ENCODE data around the gene CDK2.
"Not testable (repeated sequence)": the region's sequence is repeated elsewhere in the genome, so short reads cannot be mapped to it uniquely, and the experiment has no call there.

CDK2 gene

GRCh38 chr12:55985341-55985740 lies 18.7 kb downstream of the CDK2 start:
- Histone ChIP-seq H3K4me1 (ENCODE audit: control insufficient read depth in 2 of 2, insufficient read depth in 1 of 2, low read depth in 1 of 2, low read length in 2 of 2) (no peaks in the 10 kb centered on the region), H3K9ac (ENCODE audit: low read depth, low read length, poor library complexity) (no peak overlapping the region), H3K36me3 (replicated peaks in 1 of 2; ENCODE audit: control insufficient read depth in 2 of 2, insufficient read depth in 2 of 2, low read length in 2 of 2) (peaks cover 18 to 93% of the 10 kb centered on the region in 2 donors), H2BK12ac (ENCODE audit: low read length) (no peak overlapping the region), H3K14ac (ENCODE audit: low read length) (no peak overlapping the region), H3K9me3 (replicated peaks in 1 of 2; ENCODE audit: control insufficient read depth in 2 of 2, insufficient read depth in 1 of 2, low read depth in 1 of 2, low read length in 2 of 2) (no peaks in the 10 kb centered on the region), H3K18ac (ENCODE audit: low read length) (no peak overlapping the region), H3K79me1 (ENCODE audit: low read depth, low read length) (no peaks in the 10 kb centered on the region), H2BK15ac (ENCODE audit: low read length) (no peak overlapping the region), H2AK5ac (ENCODE audit: low read depth, low read length) (no peak overlapping the region), H3K27me3 (ENCODE audit: control insufficient read depth in 3 of 3, insufficient read depth in 3 of 3, low read depth in 1 of 3, low read length in 3 of 3) (no peaks in the 10 kb centered on the region), H4K8ac (ENCODE audit: low read depth, low read length) (no peak overlapping the region), H2BK120ac (ENCODE audit: low read depth, low read length) (no peak overlapping the region), H3K4me3 (ENCODE audit: low read length in 2 of 2) (no peak overlapping the region), H3K4ac (ENCODE audit: low read length) (no peak overlapping the region), H4K91ac (ENCODE audit: low read depth, low read length, poor library complexity) (no peak overlapping the region), H3K27ac (replicated peaks; ENCODE audit: low read length) (no peak overlapping the region), H2BK5ac (ENCODE audit: low read length) (no peak overlapping the region), H3K4me2 (ENCODE audit: insufficient read depth, low read length, poor library complexity, severe bottlenecking) (no peak overlapping the region), H3K23ac (ENCODE audit: low read depth, low read length, poor library complexity) (no peak overlapping the region), H2AFZ (ENCODE audit: low read length) (no peak overlapping the region)
- no CpG with 5 or more reads among the region's 4 CpGs for WGBS, 2 donors (ENCODE audit: extremely low coverage in 2 of 2, insufficient read length in 2 of 2, insufficient replicate concordance in 1 of 2)
- DNase-seq (ENCODE audit: low spot score): no peak

GRCh38 chr12:55985976-55986375 lies 19.3 kb downstream of the CDK2 start:
- DNase-seq (ENCODE audit: low spot score); H3K18ac ChIP-seq (ENCODE audit: low read length); H3K27me3 ChIP-seq (ENCODE audit: control insufficient read depth in 3 of 3, insufficient read depth in 3 of 3, low read depth in 1 of 3, low read length in 3 of 3); H3K9ac ChIP-seq (ENCODE audit: low read depth, low read length, poor library complexity); H2BK5ac ChIP-seq (ENCODE audit: low read length); H2BK120ac ChIP-seq (ENCODE audit: low read depth, low read length); H3K4ac ChIP-seq (ENCODE audit: low read length); H3K23ac ChIP-seq (ENCODE audit: low read depth, low read length, poor library complexity); H3K79me1 ChIP-seq (ENCODE audit: low read depth, low read length); H2AFZ ChIP-seq (ENCODE audit: low read length); H2BK12ac ChIP-seq (ENCODE audit: low read length); H2BK15ac ChIP-seq (ENCODE audit: low read length); H3K14ac ChIP-seq (ENCODE audit: low read length); H3K27ac ChIP-seq (replicated peaks; ENCODE audit: low read length); H2AK5ac ChIP-seq (ENCODE audit: low read depth, low read length); H3K9me3 ChIP-seq (replicated peaks in 1 of 2; ENCODE audit: control insufficient read depth in 2 of 2, insufficient read depth in 1 of 2, low read depth in 1 of 2, low read length in 2 of 2); H3K4me3 ChIP-seq (ENCODE audit: low read length in 2 of 2); H3K4me1 ChIP-seq (ENCODE audit: control insufficient read depth in 2 of 2, insufficient read depth in 1 of 2, low read depth in 1 of 2, low read length in 2 of 2); H4K8ac ChIP-seq (ENCODE audit: low read depth, low read length); H4K91ac ChIP-seq (ENCODE audit: low read depth, low read length, poor library complexity); H3K4me2 ChIP-seq (ENCODE audit: insufficient read depth, low read length, poor library complexity, severe bottlenecking): not testable (repeated sequence)
- no CpG with 5 or more reads among the region's 7 CpGs for WGBS, 2 donors (ENCODE audit: extremely low coverage in 2 of 2, insufficient read length in 2 of 2, insufficient replicate concordance in 1 of 2)
- peaks cover 21 to 93% of the 10 kb centered on the region in 2 donors for H3K36me3 ChIP-seq (replicated peaks in 1 of 2; ENCODE audit: control insufficient read depth in 2 of 2, insufficient read depth in 2 of 2, low read length in 2 of 2)

DNA sequence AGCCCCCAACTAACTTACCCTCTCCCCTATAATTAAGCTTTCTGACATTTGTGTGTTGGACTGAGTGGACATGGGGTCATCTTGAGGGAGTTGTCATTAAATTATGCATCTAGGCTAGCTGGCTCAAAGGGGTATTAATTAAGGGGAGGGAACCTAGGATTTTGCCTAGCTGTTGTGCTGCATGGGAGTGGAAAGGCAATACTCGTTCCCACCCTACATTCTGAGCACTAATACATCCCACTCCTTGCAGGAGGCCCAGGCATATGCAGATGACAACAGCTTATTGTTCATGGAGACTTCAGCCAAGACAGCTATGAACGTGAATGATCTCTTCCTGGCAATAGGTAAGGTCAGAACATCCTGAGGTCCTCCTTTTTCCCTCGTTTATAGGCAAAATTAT lies 24.5 kb downstream of the CDK2 start:
- Histone ChIP-seq H4K8ac (ENCODE audit: low read depth, low read length) (no peak overlapping the region), H3K18ac (ENCODE audit: low read length) (no peak overlapping the region), H4K91ac (ENCODE audit: low read depth, low read length, poor library complexity) (no peak overlapping the region), H3K4me3 (ENCODE audit: low read length in 2 of 2) (no peak overlapping the region), H3K14ac (ENCODE audit: low read length) (no peak overlapping the region), H3K23ac (ENCODE audit: low read depth, low read length, poor library complexity) (no peak overlapping the region), H3K27me3 (ENCODE audit: control insufficient read depth in 3 of 3, insufficient read depth in 3 of 3, low read depth in 1 of 3, low read length in 3 of 3) (no peaks in the 10 kb centered on the region), H3K9me3 (replicated peaks in 1 of 2; ENCODE audit: control insufficient read depth in 2 of 2, insufficient read depth in 1 of 2, low read depth in 1 of 2, low read length in 2 of 2) (no peaks in the 10 kb centered on the region), H3K79me1 (ENCODE audit: low read depth, low read length) (no peaks in the 10 kb centered on the region), H2BK15ac (ENCODE audit: low read length) (no peak overlapping the region), H2AFZ (ENCODE audit: low read length) (no peak overlapping the region), H3K4ac (ENCODE audit: low read length) (no peak overlapping the region), H2AK5ac (ENCODE audit: low read depth, low read length) (no peak overlapping the region), H2BK120ac (ENCODE audit: low read depth, low read length) (no peak overlapping the region), H2BK12ac (ENCODE audit: low read length) (no peak overlapping the region), H2BK5ac (ENCODE audit: low read length) (no peak overlapping the region), H3K27ac (replicated peaks; ENCODE audit: low read length) (no peak overlapping the region), H3K4me2 (ENCODE audit: insufficient read depth, low read length, poor library complexity, severe bottlenecking) (no peak overlapping the region), H3K9ac (ENCODE audit: low read depth, low read length, poor library complexity) (no peak overlapping the region), H3K4me1 (ENCODE audit: control insufficient read depth in 2 of 2, insufficient read depth in 1 of 2, low read depth in 1 of 2, low read length in 2 of 2) (no peaks in the 10 kb centered on the region), H3K36me3 (replicated peaks in 1 of 2; ENCODE audit: control insufficient read depth in 2 of 2, insufficient read depth in 2 of 2, low read length in 2 of 2) (peaks cover 41 to 91% of the 10 kb centered on the region in 2 donors)
- no peak for DNase-seq (ENCODE audit: low spot score)
- no CpG with 5 or more reads among the region's 3 CpGs for WGBS, 2 donors (ENCODE audit: extremely low coverage in 2 of 2, insufficient read length in 2 of 2, insufficient replicate concordance in 1 of 2)

DNA sequence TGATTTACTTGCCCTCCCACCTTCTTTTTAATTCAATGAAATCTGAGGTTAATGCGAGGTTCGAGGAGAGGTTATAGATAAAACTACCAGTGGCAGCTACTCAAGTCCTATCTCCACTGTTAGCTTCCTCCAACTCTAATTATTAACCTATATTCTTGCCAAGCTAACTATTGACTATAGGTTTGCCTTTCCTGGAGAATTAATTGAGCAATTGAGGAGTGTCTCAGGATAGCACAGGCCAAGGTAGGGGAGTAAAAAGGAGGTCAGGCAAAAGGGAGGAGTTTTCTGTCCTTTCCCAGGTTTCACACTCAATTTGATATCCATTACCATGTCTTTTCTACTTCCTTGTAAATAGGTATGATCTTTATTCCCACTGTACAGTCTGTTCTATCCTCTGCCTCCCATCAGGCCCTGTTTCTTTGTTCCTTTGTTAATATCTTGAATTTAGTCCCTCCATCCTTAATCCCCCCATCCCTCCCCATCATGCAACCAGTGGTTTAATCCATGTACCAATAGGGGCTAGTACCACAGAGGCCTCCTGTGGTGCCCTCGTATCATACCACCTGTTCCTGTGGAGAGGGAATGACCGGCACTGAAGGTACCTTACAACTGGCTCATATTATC lies 26.7 kb downstream of the CDK2 start:
- Histone ChIP-seq H3K9ac (ENCODE audit: low read depth, low read length, poor library complexity) (no peak overlapping the region), H4K91ac (ENCODE audit: low read depth, low read length, poor library complexity) (no peak overlapping the region), H3K14ac (ENCODE audit: low read length) (no peak overlapping the region), H3K9me3 (replicated peaks in 1 of 2; ENCODE audit: control insufficient read depth in 2 of 2, insufficient read depth in 1 of 2, low read depth in 1 of 2, low read length in 2 of 2) (no peaks in the 10 kb centered on the region), H3K18ac (ENCODE audit: low read length) (no peak overlapping the region), H2AK5ac (ENCODE audit: low read depth, low read length) (no peak overlapping the region), H3K4me3 (ENCODE audit: low read length in 2 of 2) (no peak overlapping the region), H3K27me3 (ENCODE audit: control insufficient read depth in 3 of 3, insufficient read depth in 3 of 3, low read depth in 1 of 3, low read length in 3 of 3) (no peaks in the 10 kb centered on the region), H3K4me2 (ENCODE audit: insufficient read depth, low read length, poor library complexity, severe bottlenecking) (no peak overlapping the region), H3K27ac (replicated peaks; ENCODE audit: low read length) (no peak overlapping the region), H3K36me3 (replicated peaks in 1 of 2; ENCODE audit: control insufficient read depth in 2 of 2, insufficient read depth in 2 of 2, low read length in 2 of 2) (peaks cover 37 to 70% of the 10 kb centered on the region in 2 donors), H2BK12ac (ENCODE audit: low read length) (no peak overlapping the region), H2BK120ac (ENCODE audit: low read depth, low read length) (no peak overlapping the region), H3K4me1 (ENCODE audit: control insufficient read depth in 2 of 2, insufficient read depth in 1 of 2, low read depth in 1 of 2, low read length in 2 of 2) (peaks cover 0 to 4% of the 10 kb centered on the region in 2 donors), H3K79me1 (ENCODE audit: low read depth, low read length) (no peaks in the 10 kb centered on the region), H2BK15ac (ENCODE audit: low read length) (no peak overlapping the region), H3K4ac (ENCODE audit: low read length) (no peak overlapping the region), H4K8ac (ENCODE audit: low read depth, low read length) (no peak overlapping the region), H2BK5ac (ENCODE audit: low read length) (no peak overlapping the region), H2AFZ (ENCODE audit: low read length) (no peak overlapping the region), H3K23ac (ENCODE audit: low read depth, low read length, poor library complexity) (no peak overlapping the region)
- DNase-seq (ENCODE audit: low spot score): no peak
- WGBS, 2 donors (ENCODE audit: extremely low coverage in 2 of 2, insufficient read length in 2 of 2, insufficient replicate concordance in 1 of 2): no CpG with 5 or more reads among the region's 4 CpGs

Measured in neuronal stem cell (in vitro differentiated cells).